OCI-LY7 (cell line): ENCODE results near the gene TCEANC.

Experiments
- EZH2phosphoT487 ChIP-seq: fragments of 200-600 bp; sonication (generic); IDR thresholded peaks from 2 replicates; pipeline ENCODE4 v1.6.1; 2018; ENCODE audit warnings: low read depth, borderline replicate concordance, mild to moderate bottlenecking, mixed run types, antibody characterized with exemption, low read length, moderate library complexity, mixed read lengths
- TF ChIP-seq, protein P1 (sequence below): fragments of 200-600 bp; sonication (generic); conservative IDR thresholded peaks from 2 replicates; pipeline ENCODE4 v1.5.1; 2014; ENCODE audit warnings: mild to moderate bottlenecking, antibody characterized with exemption, low read length, moderate library complexity, mixed read lengths

DNA sequence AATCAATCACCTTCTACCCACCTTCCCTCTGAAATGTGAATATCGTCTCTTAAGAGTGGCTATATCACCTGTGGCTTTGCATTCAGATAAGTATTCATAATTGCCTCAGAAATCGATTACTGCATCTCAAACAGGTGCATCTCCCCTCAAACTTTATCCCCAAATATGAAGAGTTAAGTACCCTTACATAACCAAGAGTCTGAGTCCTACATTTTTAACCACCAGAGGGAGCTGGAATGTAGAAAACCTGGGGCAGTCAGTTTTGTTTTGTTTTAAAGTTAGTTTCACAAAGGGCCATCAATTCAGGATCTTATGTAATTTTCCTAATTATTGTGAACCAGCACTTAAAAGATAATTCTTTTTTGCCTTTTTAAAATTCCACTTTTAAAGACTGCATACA, 5.7 kb downstream of the TCEANC start:
- TF ChIP-seq, protein P1, sequence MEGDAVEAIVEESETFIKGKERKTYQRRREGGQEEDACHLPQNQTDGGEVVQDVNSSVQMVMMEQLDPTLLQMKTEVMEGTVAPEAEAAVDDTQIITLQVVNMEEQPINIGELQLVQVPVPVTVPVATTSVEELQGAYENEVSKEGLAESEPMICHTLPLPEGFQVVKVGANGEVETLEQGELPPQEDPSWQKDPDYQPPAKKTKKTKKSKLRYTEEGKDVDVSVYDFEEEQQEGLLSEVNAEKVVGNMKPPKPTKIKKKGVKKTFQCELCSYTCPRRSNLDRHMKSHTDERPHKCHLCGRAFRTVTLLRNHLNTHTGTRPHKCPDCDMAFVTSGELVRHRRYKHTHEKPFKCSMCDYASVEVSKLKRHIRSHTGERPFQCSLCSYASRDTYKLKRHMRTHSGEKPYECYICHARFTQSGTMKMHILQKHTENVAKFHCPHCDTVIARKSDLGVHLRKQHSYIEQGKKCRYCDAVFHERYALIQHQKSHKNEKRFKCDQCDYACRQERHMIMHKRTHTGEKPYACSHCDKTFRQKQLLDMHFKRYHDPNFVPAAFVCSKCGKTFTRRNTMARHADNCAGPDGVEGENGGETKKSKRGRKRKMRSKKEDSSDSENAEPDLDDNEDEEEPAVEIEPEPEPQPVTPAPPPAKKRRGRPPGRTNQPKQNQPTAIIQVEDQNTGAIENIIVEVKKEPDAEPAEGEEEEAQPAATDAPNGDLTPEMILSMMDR: peak; percentile 85
- TF ChIP-seq EZH2phosphoT487: no peak
